HG03280 (cell line): ENCODE results near the gene RASSF8.

Experiments used
- ATAC-seq: cut with Tn5 transposase; IDR thresholded peaks from one replicate; pipeline ENCODE4 v1.9.1; 2021; ENCODE audit warnings: mild to moderate bottlenecking, moderate library complexity; ENCODE audit not compliant: unreplicated experiment

The RASSF8 gene

DNA sequence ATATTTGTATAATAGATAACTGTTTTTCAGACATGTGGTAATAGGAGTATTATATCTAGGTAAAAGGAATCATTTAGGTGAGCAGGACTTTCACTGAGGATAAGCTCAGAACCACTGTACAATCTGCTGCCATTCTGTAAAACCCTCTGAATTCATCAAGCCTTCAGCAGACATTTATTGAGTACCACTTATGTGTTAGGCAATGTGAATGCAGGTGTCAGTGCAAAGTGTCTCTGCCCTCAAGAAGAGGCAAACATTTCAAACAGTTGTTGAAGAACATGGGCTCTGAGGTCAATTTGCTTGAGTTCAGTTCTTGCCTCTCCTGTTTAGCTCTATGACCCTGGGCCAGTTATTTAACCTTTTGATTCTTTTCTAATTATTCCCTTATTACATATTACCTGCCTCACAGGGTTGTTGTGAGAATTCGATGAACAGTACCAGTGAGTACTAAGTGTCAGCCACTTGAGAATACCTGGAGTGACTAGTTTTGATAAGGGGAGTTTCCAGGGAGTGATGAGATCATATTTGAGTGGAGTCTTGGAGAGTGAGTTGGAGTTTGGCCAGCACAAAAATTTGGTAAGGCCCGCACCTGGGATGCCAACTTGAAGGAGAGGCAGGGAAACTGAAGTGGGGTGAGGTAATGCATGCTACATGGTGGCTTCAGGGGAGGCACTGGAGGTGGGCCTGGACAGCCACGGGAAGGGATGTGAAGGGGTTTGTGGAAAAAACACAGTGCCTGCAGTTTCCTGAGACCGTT is 33.7 kb downstream of the RASSF8 start:
- ATAC-seq = no peak

DNA sequence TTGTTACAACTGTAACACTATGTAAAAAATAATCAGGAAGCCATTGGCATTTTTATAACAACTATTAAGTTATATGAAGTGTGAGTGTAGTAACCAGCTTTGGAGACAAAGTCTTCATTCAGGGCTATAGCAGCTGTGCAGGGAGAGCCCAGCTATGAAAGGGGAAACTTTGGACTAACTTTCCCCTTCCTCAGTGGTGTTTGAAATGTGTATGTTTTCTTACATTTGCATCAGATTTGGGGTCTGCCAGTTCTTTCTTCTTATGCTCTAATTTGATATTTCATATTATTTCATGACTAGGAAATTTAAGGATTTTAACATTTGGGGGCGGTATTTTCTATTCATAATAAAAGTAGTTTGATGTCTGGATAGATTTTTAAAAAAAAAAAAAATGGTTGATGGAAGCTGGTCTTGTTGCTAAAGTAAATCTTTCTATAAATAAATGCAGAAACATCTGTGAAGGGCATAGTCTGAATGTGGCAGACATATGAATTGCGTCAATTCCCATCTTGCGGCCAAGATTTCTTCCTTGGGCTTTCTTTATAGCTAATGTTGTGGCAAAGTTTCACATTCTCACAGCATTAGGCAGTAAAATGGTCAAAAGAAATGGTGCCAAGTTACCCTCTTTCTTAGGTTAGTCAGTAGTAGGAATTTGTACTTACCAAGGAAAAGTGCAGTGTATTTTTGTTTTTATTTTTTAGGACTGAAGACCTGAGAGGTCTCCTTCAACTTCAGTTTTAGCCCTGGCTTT is 35.6 kb downstream of the RASSF8 start:
- no peak for ATAC-seq

DNA sequence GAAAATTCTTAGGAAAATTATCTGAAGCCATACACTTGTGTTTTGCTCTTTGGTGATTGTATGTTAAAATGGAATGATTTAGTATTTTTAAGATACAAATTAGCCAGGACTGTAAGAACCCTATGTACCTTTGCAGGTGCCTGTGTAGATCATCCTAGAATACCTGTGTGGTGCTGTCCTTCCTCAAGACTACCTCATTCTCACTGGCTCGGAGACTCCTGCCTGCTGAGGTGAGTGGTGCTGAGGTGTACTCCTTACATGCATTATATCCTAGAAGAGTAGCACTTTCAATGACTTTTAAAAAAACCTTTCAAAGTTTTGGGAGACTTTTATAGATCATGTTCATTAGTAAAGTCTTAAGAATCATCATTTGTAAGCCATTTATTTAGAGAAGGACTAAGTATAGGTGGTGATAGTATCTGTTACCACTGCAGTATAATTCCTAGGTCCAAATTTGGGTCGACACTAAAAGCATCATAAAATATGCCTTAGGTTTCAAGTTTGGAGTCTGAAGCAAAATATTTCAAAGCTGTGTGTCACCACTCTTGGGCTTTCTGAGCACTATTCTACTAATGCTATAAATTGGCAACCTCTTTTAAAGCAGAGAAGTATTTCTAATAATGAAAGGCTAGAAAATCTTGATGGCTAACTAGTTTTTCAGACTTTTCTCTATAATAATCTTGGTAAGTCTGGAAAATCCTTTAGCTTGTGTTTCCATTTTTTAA is 36.6 kb downstream of the RASSF8 start:
- ATAC-seq = no peak

DNA sequence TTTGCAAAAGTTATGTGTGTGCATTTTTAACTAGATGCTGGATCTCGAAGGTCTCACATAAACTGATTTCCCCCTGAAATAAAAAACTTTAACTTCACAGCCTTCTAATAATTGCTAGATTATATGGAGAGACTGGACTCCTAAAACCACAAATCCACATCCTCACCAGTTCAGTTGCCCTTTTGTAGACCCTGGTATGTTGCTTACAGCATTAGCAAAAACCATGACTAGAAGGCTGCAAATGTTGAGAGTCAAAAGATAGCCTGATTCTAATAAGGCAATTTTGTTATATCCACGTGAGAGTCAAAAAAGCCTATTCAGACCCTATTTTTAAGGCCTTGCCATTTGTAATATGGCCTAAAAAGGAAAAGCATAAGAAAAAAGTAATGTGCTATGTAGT is 37.4 kb downstream of the RASSF8 start:
- ATAC-seq = no peak

DNA sequence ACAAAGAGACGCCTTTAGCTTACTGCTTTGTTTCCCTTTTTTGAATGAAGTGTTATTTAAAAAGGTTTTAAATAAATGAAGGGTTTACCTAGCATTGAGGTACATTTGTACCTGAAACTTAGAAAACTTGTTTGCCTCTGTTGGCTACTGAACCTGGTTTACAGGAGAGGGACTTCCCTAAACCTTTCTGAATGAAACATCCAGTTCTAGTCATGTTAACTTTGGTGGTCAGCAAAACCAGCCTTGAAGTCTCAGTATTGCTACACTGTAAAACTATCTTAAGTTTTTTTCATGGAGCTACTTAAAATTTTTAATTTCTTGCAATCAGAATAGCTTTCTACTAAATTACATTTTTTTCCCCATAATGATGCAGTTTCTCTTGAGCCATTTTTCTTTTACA is 38.2 kb downstream of the RASSF8 start:
- no peak for ATAC-seq

DNA sequence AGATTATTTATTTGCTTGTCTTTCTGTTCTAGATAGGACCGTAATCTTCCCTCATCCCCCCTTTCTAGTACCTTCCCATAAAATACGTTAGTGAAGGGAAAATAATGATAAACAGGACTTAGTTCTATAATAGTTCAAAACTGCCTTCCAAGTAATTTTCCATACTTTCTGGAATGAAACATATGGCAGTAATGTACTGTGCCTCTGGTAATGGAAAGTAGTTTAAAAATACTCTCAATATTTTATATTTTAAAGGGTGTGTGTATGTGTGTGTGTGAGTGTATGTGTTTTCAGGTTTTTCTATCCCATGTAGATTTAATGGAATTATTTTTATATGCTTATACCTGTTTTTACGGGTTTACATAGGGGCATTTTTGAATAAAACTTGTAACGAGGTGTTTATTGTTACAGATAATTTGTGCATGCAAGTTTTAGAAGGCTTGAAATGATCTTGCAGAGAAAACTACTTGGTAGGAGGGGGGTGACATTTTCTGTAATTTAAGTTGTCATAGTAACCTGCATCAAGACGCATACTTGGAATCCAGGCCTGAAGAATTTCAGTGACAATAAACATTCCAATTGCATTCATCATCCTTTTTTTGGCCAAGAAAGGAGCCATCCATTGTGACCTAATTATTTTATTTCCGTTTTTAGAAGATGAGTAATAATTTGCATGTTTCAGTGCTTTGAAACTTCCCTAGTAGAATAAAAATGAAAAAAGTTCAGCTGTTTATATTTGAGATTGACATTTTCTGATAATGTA is 38.9 kb downstream of the RASSF8 start:
- ATAC-seq = no peak

DNA sequence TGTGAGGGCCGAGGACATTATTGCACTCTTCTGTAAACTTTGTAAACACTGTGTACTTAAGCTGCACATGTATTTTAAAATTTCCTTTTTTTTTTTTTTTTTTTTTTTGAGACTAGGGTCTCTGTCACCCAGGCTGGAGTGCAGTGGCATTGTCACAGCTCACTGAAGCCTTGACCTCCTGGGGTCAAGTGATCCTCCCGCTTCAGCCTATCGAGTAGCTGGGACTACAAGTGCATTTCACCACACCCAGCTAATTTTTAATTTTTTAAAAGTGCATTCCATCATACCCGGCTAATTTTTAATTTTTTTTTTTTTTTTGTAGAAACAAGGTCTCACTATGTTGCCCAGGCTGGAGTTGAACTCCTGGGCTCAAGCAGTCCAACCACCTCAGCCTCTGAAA is 42.4 kb downstream of the RASSF8 start:
- no peak for ATAC-seq

DNA sequence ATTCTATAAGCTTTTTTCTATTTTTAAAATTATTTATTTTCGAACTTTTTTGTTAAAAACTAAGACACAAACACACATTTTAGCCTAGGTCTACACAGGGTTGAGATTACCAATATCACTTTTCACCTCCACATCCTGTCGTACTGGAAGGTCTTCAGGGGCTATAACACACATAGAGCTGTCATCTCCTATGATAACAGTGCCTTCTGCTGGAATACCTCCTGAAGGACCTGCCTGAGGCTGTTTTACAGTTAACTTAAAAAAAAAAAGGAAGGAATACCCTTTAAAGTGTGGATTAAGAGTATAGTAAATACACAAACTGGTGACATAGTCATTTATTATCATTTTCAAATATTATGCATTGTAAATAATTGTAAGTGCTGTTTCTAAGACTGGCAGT is 43.0 kb downstream of the RASSF8 start:
- no peak for ATAC-seq

DNA sequence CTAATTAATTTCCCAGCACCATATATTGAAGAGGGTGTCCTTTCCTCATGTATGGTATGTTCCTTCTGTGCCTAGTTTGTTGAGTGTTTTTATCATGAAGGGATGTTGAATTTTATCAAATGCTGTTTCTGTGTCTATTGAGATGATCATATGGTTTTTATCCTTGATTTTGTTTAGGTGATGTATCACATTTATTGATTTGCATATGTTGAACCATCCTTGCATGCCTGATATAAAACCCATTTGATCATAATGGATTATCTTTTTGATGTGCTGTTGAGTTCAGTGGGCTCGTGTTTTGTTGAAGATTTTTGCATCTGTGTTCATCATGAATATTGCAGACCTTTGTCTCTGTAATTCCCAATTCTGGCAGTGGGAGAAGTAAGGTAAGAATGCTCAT is 44.6 kb downstream of the RASSF8 start:
- ATAC-seq = no peak

DNA sequence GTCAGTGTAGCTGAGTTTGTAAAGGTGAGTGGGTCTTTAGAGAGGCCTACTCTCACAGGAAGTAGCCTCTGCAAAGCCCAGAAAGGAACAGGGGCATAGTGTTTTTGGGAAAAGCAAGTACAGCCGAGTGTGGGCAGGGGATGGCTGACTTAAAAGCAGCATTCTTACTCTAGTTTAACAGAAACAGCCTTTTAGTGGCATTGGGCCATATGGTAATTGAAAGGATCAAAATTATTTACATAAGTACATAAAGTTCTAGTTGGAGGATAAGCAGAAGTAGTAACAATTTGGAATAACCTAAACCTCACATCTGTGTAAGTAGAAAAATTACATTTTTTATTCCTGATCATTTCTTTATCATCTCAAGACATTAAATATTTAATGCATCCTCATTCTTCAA is 49.1 kb downstream of the RASSF8 start:
- no peak for ATAC-seq

DNA sequence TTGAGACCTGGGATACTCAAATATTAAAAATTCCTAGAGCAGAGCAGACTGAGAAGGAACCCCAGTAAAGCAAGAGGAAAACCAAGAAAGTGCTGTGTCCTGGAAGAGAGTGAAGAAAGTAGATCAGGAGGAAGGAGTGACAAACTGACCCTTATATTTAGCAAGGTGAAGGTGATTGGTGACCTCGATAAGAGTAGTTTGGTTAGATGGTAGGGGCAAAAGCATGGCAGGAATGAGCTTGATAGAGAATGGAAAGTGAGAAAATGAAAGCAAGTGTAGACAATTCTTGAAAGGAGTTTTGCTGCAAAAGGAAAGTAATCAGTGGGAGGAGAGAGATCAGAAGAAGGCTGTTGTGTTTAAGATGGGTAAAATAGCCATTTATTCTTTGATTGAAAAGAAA is 51.1 kb downstream of the RASSF8 start:
- no peak for ATAC-seq

DNA sequence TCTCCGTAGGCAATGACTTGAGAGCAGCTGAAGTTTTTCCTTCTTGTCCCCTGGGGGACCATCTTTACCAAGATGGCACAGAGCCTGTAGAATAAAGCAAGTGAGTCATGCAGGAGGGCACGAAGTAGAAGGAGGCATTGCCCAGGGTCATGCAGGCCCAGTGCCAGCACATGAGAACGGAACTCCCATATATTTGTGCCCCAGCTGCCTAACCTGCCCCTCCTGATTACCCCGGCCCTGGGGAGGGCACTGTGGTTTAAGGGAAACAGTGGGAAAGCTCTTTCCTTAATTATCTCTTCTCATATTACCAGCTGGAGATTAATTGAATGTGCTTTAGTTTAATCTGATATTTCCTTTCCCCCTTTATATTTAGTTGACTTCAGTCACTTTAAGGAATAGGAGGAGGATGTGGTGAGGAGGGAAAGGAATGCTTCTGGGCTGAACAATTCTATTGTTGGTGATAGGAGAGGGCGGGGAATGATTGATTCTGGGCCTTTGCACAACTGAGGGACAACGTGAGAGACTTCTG is 51.9 kb downstream of the RASSF8 start:
- ATAC-seq = no peak

DNA sequence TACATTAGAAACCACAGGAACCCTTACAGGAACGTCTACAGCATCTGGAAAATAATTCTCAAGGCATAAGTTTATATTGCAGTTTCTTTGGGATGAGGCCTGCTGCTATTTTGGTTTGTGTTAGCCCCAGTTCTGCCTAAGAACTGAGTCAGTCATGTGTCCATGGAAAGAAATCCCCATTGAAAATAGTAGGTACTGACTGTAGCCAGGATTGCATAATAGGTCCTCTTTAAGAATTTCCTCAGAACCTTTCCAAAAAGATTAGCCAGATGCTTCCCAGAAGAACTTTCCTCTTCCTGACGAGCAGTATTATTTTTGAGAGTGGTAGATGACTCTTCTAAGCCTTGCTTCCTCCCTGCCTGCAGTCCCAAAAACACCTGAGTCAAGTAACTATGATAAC is 52.6 kb downstream of the RASSF8 start:
- no peak for ATAC-seq

DNA sequence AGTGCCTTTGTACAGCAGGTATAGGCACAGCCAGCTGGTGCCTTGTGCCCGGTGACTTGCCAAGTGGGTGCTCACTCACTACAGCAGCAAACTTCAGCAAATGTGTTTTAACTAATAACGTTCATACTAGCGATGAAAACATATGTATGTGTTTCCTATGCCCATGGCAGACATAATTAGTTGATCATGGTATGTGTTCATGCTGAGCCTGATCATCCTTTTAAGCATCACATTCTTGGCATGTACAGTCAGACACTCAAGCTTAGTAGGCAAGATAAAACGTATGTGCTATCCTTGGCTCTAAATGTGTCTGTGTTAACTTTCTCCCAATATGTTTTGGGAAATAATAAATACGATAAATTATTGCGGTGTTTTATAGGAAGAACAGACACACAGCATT is 55.6 kb downstream of the RASSF8 start:
- no peak for ATAC-seq

DNA sequence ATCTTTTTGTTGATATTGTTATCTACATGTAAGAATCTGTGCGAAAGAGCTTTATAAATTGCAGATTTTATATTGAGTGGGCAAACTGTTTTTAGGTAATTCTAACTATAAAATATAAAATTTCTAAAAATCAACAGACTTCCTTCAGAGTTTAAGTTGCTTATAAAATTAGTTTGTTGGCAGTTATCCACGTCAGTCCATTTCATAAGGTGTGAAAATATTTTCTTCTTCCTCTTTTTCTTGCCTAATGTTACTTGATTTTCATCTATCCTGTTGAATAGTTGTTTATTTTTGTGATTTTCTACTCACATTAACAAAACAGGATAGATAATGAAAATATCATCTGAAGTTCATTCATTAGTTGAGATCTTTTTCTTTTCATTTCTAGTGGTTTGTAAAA is 58.0 kb downstream of the RASSF8 start:
- no peak for ATAC-seq

DNA sequence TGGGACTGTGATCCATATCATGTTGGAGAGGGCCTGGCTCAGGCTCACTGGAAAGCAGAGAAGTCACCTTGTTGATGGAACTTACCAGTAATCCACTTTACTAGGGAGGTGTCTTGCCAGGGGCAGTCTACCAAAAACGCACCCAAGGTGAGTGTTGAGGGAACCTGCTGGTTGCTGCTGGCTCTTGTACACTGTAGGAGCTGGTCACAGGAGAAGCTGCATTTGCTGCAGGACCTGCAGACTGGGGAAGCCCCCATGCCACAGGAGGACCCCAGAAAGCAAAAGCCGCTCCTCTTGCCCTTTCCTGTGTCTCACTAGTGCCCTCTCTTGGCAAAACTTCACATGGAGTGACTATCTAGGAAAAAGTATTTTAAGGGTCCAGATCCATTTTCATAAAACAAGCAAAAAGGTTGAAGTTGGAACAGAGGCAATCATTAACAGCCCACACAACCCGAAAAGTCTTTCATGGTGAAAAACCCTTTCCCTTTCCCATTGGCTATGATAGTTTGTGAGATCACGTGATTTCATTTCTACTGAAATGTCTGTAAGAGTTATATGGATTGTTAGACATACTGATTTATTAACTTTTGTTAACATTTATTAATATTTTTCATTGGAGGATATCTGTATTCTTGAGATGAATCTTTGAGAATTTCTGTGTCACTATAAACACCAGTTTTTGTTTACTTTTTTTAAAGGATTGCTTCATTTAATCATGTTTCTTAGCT is 59.2 kb downstream of the RASSF8 start:
- ATAC-seq = no peak

DNA sequence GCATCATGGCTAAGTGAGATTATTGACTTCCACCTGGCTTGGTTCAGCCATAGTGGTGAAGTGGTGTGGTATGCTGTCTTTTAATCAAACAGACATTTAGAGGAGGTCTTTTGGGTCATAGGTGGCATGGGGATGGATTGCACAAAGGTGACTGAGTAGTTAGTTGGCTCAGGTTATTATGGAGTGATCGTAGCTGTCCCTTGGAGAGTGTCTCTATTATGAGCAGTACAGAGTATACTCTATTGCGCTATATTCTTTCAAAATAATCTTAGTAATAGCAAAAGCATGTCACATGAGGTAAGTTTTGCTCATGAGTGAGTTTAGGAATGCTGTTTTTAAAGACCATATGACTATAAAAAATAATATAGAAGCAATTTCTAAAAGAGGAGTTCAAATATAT is 60.4 kb downstream of the RASSF8 start:
- no peak for ATAC-seq

DNA sequence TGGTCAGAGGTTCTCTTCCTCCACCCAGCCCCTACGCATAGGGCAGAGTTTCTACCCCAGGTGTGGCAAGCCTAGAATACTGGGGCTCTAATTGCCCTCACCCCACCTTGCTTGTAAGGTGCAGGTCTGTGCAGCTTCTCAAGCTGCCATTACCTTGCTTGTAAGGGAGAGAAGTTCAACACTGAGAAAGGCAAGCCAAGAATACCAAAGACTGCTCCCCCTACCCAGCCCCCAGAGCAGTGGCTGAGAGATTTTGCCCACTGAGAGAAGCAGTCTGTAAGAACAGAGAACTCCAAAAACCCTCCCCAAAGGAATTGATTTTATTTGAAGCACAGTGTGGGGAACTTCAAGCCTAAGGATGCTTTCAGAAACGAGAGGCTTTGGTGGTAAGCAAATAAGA is 63.1 kb downstream of the RASSF8 start:
- ATAC-seq = no peak

DNA sequence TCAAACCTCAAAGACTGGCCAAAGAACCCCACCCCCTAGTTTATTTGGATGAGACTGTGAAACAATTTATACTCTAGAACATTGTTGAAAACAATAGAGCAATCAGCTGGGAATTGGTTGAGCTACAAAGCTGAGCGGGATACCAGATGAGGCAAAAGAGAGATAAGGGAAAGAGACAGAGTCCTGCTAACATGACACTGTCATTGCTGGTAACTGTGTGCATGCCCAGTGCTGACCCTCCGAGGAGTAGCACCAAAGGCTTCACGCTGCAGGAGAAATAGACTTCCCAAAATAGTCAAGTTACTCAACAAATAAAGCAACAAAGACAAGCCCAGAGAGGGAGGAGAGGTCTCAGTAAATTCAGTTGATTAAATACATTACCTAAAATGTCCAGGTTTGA is 63.6 kb downstream of the RASSF8 start:
- ATAC-seq = no peak

DNA sequence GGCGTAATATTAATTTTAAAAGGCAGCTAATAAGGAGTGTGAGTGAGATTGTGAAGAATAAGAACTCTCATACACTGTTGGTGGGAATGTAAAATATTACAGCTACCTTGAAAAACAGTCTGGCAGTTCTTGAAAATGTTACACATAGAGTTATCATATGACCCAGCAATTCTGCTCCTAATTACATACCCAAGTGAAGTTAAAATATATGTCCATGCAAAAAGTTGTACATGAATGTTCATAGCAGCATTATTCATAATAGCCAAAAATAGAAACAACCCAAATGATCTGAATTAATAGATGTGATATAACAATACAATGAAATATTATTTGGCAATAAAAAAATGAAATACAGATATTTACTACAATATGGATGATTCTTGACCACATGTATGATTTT is 68.2 kb downstream of the RASSF8 start:
- no peak for ATAC-seq
